ENCODE measurements around the gene SLC35F5. TPM values are rescaled to one million over a fixed set of nuclear protein-coding genes. Genes with fewer than 3 reads are reported as not detected.

SLC35F5 gene
- total and polyA plus RNA-seq, 10 of the 15 experiments (the other 5 are each of a cell fraction or from before 2014, with no cell fraction given): 1.8 to 31.3 (median 16.5) TPM

DNA sequence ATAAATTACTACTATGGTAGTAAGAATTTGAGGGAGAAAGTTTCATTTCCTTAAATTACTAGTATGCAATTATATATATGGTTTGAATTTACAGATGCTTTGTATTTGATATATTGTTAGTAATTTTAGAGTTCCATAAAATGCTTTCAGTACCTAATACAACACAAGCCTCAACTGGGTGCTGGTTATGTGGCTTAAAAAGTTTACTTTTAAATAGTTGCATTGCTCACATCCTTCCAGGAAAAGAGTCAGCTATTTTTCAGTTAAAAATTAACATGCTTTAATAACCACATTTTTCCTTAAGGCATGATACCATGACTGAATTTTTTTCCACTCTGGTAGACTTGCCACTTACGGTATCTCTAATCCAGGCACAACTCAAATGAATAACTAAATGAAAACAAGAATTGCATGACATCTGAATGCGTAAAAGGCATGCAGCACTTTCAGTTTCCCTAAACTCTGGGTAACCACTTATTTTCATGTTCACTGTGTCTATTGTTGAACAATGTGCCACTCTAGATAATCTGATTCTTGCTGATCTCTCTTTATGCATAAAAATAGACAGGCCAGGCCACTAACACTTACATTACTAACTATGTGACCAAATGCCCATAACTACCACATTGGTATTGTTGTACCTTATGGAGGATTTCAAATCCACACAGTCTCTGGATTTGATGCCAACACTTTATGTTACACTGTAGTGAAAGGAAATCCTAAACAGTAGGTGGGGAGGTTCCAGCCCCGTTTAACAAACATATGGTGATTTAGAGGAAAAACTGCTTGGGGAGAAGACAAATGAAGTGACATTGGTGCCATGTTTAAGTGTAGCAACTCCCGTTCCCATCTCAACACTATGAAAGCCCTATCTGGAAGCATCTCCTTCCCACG is 35.5 kb upstream of the SLC35F5 start (continued):
- TF ChIP-seq, protein P1, sequence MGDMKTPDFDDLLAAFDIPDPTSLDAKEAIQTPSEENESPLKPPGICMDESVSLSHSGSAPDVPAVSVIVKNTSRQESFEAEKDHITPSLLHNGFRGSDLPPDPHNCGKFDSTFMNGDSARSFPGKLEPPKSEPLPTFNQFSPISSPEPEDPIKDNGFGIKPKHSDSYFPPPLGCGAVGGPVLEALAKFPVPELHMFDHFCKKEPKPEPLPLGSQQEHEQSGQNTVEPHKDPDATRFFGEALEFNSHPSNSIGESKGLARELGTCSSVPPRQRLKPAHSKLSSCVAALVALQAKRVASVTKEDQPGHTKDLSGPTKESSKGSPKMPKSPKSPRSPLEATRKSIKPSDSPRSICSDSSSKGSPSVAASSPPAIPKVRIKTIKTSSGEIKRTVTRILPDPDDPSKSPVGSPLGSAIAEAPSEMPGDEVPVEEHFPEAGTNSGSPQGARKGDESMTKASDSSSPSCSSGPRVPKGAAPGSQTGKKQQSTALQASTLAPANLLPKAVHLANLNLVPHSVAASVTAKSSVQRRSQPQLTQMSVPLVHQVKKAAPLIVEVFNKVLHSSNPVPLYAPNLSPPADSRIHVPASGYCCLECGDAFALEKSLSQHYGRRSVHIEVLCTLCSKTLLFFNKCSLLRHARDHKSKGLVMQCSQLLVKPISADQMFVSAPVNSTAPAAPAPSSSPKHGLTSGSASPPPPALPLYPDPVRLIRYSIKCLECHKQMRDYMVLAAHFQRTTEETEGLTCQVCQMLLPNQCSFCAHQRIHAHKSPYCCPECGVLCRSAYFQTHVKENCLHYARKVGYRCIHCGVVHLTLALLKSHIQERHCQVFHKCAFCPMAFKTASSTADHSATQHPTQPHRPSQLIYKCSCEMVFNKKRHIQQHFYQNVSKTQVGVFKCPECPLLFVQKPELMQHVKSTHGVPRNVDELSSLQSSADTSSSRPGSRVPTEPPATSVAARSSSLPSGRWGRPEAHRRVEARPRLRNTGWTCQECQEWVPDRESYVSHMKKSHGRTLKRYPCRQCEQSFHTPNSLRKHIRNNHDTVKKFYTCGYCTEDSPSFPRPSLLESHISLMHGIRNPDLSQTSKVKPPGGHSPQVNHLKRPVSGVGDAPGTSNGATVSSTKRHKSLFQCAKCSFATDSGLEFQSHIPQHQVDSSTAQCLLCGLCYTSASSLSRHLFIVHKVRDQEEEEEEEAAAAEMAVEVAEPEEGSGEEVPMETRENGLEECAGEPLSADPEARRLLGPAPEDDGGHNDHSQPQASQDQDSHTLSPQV (IDR thresholded peaks at IDR 0.05): peak; percentile 74; the same call in 1 of the 2 replicates
- TF ChIP-seq MXI1 (IDR thresholded peaks at IDR 0.05; ENCODE audit: low read depth, low read length) (no peak), BACH1 (IDR thresholded peaks at IDR 0.05; ENCODE audit: borderline replicate concordance) (no peak; the same call in 1 of the 2 replicates), CBX3 (IDR thresholded peaks at IDR 0.05; ENCODE audit: borderline replicate concordance, low read depth) (no peak), ATF7 (IDR thresholded peaks at IDR 0.05; ENCODE audit: low read depth) (peak; percentile 77), PAX8 (IDR thresholded peaks at IDR 0.05) (no peak), IKZF2 (IDR thresholded peaks at IDR 0.05) (peak; percentile 94 to 95), MTA2 (IDR thresholded peaks at IDR 0.05; ENCODE audit: low read depth) (peak; percentile 88; the same call in 1 of the 2 replicates), HDGF (IDR thresholded peaks at IDR 0.05) (no peak), EP300 (IDR thresholded peaks at IDR 0.05; ENCODE audit: borderline replicate concordance in 1 of 2, control insufficient read depth in 1 of 2, low read depth in 2 of 2, low read length in 2 of 2) (peak; percentile 90 to 94; a peak in 3 of 4 replicates), SUPT20H (IDR thresholded peaks at IDR 0.05; ENCODE audit: borderline replicate concordance, control insufficient read depth, low read depth, low read length) (no peak), TAF1 (IDR thresholded peaks at IDR 0.05; ENCODE audit: borderline replicate concordance, low read depth, low read length) (no peak), ZZZ3 (IDR thresholded peaks at IDR 0.05; ENCODE audit: control insufficient read depth, insufficient read length, low read depth) (no peak), KAT2A (conservative IDR thresholded peaks at IDR 0.05; ENCODE audit: control insufficient read depth, low read depth, low read length) (no peak), HCFC1 (IDR thresholded peaks at IDR 0.05; ENCODE audit: low read length) (no peak), NFXL1 (IDR thresholded peaks at IDR 0.05; ENCODE audit: borderline replicate concordance) (no peak), ASH2L (IDR thresholded peaks at IDR 0.05; ENCODE audit: borderline replicate concordance, low read depth) (no peak), SP1 (IDR thresholded peaks at IDR 0.05; ENCODE audit: low read depth, low read length) (no peak)
- TF ChIP-seq, protein P2, sequence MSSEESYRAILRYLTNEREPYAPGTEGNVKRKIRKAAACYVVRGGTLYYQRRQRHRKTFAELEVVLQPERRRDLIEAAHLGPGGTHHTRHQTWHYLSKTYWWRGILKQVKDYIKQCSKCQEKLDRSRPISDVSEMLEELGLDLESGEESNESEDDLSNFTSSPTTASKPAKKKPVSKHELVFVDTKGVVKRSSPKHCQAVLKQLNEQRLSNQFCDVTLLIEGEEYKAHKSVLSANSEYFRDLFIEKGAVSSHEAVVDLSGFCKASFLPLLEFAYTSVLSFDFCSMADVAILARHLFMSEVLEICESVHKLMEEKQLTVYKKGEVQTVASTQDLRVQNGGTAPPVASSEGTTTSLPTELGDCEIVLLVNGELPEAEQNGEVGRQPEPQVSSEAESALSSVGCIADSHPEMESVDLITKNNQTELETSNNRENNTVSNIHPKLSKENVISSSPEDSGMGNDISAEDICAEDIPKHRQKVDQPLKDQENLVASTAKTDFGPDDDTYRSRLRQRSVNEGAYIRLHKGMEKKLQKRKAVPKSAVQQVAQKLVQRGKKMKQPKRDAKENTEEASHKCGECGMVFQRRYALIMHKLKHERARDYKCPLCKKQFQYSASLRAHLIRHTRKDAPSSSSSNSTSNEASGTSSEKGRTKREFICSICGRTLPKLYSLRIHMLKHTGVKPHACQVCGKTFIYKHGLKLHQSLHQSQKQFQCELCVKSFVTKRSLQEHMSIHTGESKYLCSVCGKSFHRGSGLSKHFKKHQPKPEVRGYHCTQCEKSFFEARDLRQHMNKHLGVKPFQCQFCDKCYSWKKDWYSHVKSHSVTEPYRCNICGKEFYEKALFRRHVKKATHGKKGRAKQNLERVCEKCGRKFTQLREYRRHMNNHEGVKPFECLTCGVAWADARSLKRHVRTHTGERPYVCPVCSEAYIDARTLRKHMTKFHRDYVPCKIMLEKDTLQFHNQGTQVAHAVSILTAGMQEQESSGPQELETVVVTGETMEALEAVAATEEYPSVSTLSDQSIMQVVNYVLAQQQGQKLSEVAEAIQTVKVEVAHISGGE (CRISPR knock-in tag; IDR thresholded peaks at IDR 0.05): no peak
- TF ChIP-seq, protein P3, sequence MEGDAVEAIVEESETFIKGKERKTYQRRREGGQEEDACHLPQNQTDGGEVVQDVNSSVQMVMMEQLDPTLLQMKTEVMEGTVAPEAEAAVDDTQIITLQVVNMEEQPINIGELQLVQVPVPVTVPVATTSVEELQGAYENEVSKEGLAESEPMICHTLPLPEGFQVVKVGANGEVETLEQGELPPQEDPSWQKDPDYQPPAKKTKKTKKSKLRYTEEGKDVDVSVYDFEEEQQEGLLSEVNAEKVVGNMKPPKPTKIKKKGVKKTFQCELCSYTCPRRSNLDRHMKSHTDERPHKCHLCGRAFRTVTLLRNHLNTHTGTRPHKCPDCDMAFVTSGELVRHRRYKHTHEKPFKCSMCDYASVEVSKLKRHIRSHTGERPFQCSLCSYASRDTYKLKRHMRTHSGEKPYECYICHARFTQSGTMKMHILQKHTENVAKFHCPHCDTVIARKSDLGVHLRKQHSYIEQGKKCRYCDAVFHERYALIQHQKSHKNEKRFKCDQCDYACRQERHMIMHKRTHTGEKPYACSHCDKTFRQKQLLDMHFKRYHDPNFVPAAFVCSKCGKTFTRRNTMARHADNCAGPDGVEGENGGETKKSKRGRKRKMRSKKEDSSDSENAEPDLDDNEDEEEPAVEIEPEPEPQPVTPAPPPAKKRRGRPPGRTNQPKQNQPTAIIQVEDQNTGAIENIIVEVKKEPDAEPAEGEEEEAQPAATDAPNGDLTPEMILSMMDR (IDR thresholded peaks at IDR 0.05 in 2 of 3, conservative IDR thresholded peaks at IDR 0.05 in 1 of 3; ENCODE audit: control insufficient read depth in 2 of 3, extremely low read depth in 1 of 3, insufficient read depth in 1 of 3, low read depth in 3 of 3, low read length in 3 of 3): no peak

Data from GM12878 (cell line).